WERI-Rb-1 (cell line): Measurements from ENCODE around the gene CHMP4B.
A peak's percentile ranks its signal among the peaks of the same experiment; 100 is the strongest.

Experiments
- DNase-seq: peaks from one replicate; pipeline ENCODE4 v3.0.0-alpha.2; 2020
- H3K27ac ChIP-seq: fragments of 250-450 bp; sonication (Bioruptor Pico); 2 replicates; pipeline ENCODE4 v1.5.1; 2020; ENCODE audit warnings: mild to moderate bottlenecking, moderate library complexity
- H3K27me3 ChIP-seq: fragments of 250-450 bp; sonication (Bioruptor Pico); 2 replicates; pipeline ENCODE4 v1.5.1; 2021; ENCODE audit warnings: mild to moderate bottlenecking, low read depth, moderate library complexity; ENCODE audit not compliant: insufficient read depth, severe bottlenecking
- H3K36me3 ChIP-seq: fragments of 250-450 bp; sonication (Bioruptor Pico); 2 replicates; pipeline ENCODE4 v1.5.1; 2020; ENCODE audit warnings: mild to moderate bottlenecking, moderate library complexity
- H3K4me3 ChIP-seq: 2 replicates; pipeline ENCODE4 v1.5.1; 2011; ENCODE audit warnings: low read depth, mild to moderate bottlenecking, control low read depth, low read length
- H3K9me3 ChIP-seq: fragments of 250-450 bp; sonication (Bioruptor Pico); 2 replicates; pipeline ENCODE4 v1.5.1; 2021; ENCODE audit warnings: mild to moderate bottlenecking, moderate library complexity; ENCODE audit not compliant: severe bottlenecking
- CTCF ChIP-seq: IDR thresholded peaks from 2 replicates; pipeline ENCODE4 v1.5.1; 2011; ENCODE audit warnings: low read depth, mild to moderate bottlenecking, control low read depth, inconsistent platforms, low read length

CHMP4B gene

GRCh38 chr20:33810885-33811775, at the start of gene CHMP4B:
CHMP4B (plus strand) TSS chr20:33811348; CDS start chr20:33811469, 121 bp downstream.
- peak; percentile 99 for DNase-seq
- Histone ChIP-seq H3K4me3 (peak within 1 kb of the TSS; percentile 79), H3K36me3 (peaks cover 10% of the 10 kb centered on the region), H3K9me3 (no peaks in the 10 kb centered on the region), H3K27ac (peak within 1 kb of the TSS; percentile 82), H3K27me3 (no peaks in the 10 kb centered on the region)
- TF ChIP-seq CTCF: no peak

GRCh38 chr20:33761698-33762250, 49.4 kb upstream of the CHMP4B start:
- no peak for DNase-seq
- Histone ChIP-seq H3K27ac (no peak overlapping the region), H3K4me3 (no peak overlapping the region), H3K36me3 (peaks cover 5% of the 10 kb centered on the region; the same call in 1 of the 2 replicates), H3K9me3 (no peaks in the 10 kb centered on the region), H3K27me3 (no peaks in the 10 kb centered on the region)
- no peak for TF ChIP-seq CTCF

- no peak for TF ChIP-seq CTCF
- Histone ChIP-seq H3K27ac (no peak overlapping the region), H3K9me3 (no peaks in the 10 kb centered on the region), H3K27me3 (no peaks in the 10 kb centered on the region), H3K4me3 (no peak overlapping the region), H3K36me3 (no peaks in the 10 kb centered on the region)
- DNase-seq: no peak
Measured at GRCh38 chr20:33765099-33765498, 46.0 kb upstream of the CHMP4B start.

- DNase-seq: no peak
- H3K9me3 ChIP-seq: no peaks in the 10 kb centered on the region
- H3K27me3 ChIP-seq: no peaks in the 10 kb centered on the region
- no peak for TF ChIP-seq CTCF
- H3K4me3 ChIP-seq: no peak overlapping the region
- no peaks in the 10 kb centered on the region for H3K36me3 ChIP-seq
- H3K27ac ChIP-seq: no peak overlapping the region
Measured at GRCh38 chr20:33765592-33765991, 45.6 kb upstream of the CHMP4B start.

- H3K27me3 ChIP-seq: no peaks in the 10 kb centered on the region
Measured at GRCh38 chr20:33766686-33767085, 44.5 kb upstream of the CHMP4B start.

More at GRCh38 chr20:33766686-33767085, 44.5 kb upstream of the CHMP4B start:
- H3K27ac ChIP-seq: no peak overlapping the region
- no peaks in the 10 kb centered on the region for H3K9me3 ChIP-seq
- no peaks in the 10 kb centered on the region for H3K36me3 ChIP-seq
- no peak for TF ChIP-seq CTCF
- H3K4me3 ChIP-seq: no peak overlapping the region
- no peak for DNase-seq
